OCI-LY7 (cell line): ENCODE results near the gene ATXN1. TPM values are rescaled to one million over a fixed set of nuclear protein-coding genes. Genes with fewer than 3 reads are reported as not detected.

Experiments
- BruUV-seq: library from RNA; stranded (reverse); fragments of 400-500 nt; replicated peaks from 2 replicates; lab custom pipeline; 2021; lab: Mats Ljungman, UMichigan
- CTCF ChIA-PET: fragments of 300-600 bp; sonication (Branson Sonifier 250); formaldehyde crosslinking; loops from one replicate; lab custom pipeline; 2022; ENCODE audit warnings: antibody characterized with exemption; ENCODE audit not compliant: unreplicated experiment; lab: Charles Lee
- POLR2A ChIA-PET: fragments of 300-600 bp; sonication (Branson Sonifier 250); formaldehyde crosslinking; loops from one replicate; lab custom pipeline; 2022; ENCODE audit warnings: antibody characterized with exemption; lab: Charles Lee
- DNase-seq: peaks from one replicate; pipeline ENCODE4 v3.0.0-alpha.2; 2015; ENCODE audit warnings: low spot score
- H2AFZ ChIP-seq: fragments of 200-600 bp; sonication (generic), shearing (Covaris generic); 2 replicates; pipeline ENCODE4 v1.6.1; 2014; ENCODE audit warnings: mild to moderate bottlenecking, antibody characterized with exemption, low read length, moderate library complexity
- H3K27ac ChIP-seq: fragments of 200-600 bp; sonication (generic); 2 replicates; pipeline ENCODE4 v1.5.1; 2014; ENCODE audit warnings: mixed run types, low read depth, mild to moderate bottlenecking, moderate library complexity, low read length, inconsistent platforms; ENCODE audit not compliant: poor library complexity, severe bottlenecking
- H3K36me3 ChIP-seq: fragments of 200-600 bp; sonication (generic); 2 replicates; pipeline ENCODE4 v1.6.1; 2014; ENCODE audit warnings: mild to moderate bottlenecking, antibody characterized with exemption, low read length, moderate library complexity, mixed read lengths; ENCODE audit not compliant: insufficient read depth
- H3K4me1 ChIP-seq: fragments of 200-600 bp; sonication (generic); 2 replicates; pipeline ENCODE4 v1.5.1; 2014; ENCODE audit warnings: mild to moderate bottlenecking, low read length; ENCODE audit not compliant: insufficient read depth, poor library complexity, severe bottlenecking
- H3K4me2 ChIP-seq: fragments of 200-600 bp; sonication (generic); 2 replicates; pipeline ENCODE4 v1.6.1; 2014; ENCODE audit warnings: mild to moderate bottlenecking, low read length
- H3K4me3 ChIP-seq: fragments of 200-600 bp; sonication (generic); 2 replicates; pipeline ENCODE4 v1.5.1; 2014; ENCODE audit warnings: mild to moderate bottlenecking, low read depth, low read length; ENCODE audit not compliant: poor library complexity, severe bottlenecking
- H3K79me2 ChIP-seq: fragments of 200-600 bp; sonication (generic); 2 replicates; pipeline ENCODE4 v1.6.1; 2016; ENCODE audit warnings: low read depth, mild to moderate bottlenecking, low read length, moderate library complexity, mixed read lengths; ENCODE audit not compliant: insufficient read depth
- H3K9me2 ChIP-seq: fragments of 200-600 bp; sonication (generic); 2 replicates; pipeline ENCODE4 v1.6.1; 2016; ENCODE audit warnings: mild to moderate bottlenecking, low read length, mixed read lengths; ENCODE audit not compliant: insufficient read depth
- H3K9me3 ChIP-seq: fragments of 200-600 bp; sonication (generic); 2 replicates; pipeline ENCODE4 v1.6.1; 2014; ENCODE audit warnings: mild to moderate bottlenecking, mixed run types, low read length, mixed read lengths
- H4K20me1 ChIP-seq: fragments of 200-600 bp; sonication (generic); 2 replicates; pipeline ENCODE4 v1.6.1; 2014; ENCODE audit warnings: mild to moderate bottlenecking, antibody characterized with exemption, low read length, moderate library complexity, mixed read lengths; ENCODE audit not compliant: insufficient read depth
- CTCF ChIP-seq: fragments of 200-600 bp; sonication (generic); conservative IDR thresholded peaks from 2 replicates; pipeline ENCODE4 v1.5.1; 2014; ENCODE audit warnings: mild to moderate bottlenecking, antibody characterized with exemption, low read length, moderate library complexity, mixed read lengths
- EZH2phosphoT487 ChIP-seq: fragments of 200-600 bp; sonication (generic); IDR thresholded peaks from 2 replicates; pipeline ENCODE4 v1.6.1; 2018; ENCODE audit warnings: low read depth, borderline replicate concordance, mild to moderate bottlenecking, mixed run types, antibody characterized with exemption, low read length, moderate library complexity, mixed read lengths
- intact Hi-C: fragments of 100-400 bp; cut with micrococcal nuclease; formaldehyde crosslinking; loops from one replicate; pipeline ENCODE4 v1.10.0; 2022; ENCODE audit not compliant: unreplicated experiment
- total RNA-seq, 2 experiments: library from RNA; depleted of rRNA in 1 of 2; stranded (reverse); fragments of >200 nt in 1 of 2; shearing (Covaris generic) in 1 of 2; gene quantifications; 2 replicates each; pipeline ENCODE4 v1.2.3, GENCODE V29; 2014 to 2022

The ATXN1 gene
- total RNA-seq, 2 experiments from 2014 or later = not detected

GRCh38 chr6:16286151-16286522 lies 475.1 kb downstream of the ATXN1 start:
- no peaks in the 10 kb centered on the region for H3K79me2 ChIP-seq
- no peaks in the 10 kb centered on the region for H3K9me2 ChIP-seq
- no peak overlapping the region for H2AFZ ChIP-seq
- ChIA-PET CTCF (no interaction called here), POLR2A (interaction anchor here (0.7 kb wide), 2 partner anchors 13 to 51 kb away, joined by 3 to 4 read pairs; no protein-coding TSS in a partner anchor)
- no peak overlapping the region for H3K4me2 ChIP-seq
- peak; percentile 19 for DNase-seq
- intact Hi-C loops = no loop called here
- no peaks in the 10 kb centered on the region for H3K4me1 ChIP-seq
- no peaks in the 10 kb centered on the region for H4K20me1 ChIP-seq
- no peak overlapping the region for H3K4me3 ChIP-seq
- H3K9me3 ChIP-seq = no peaks in the 10 kb centered on the region
- no TSS peak for BruUV-seq
- TF ChIP-seq EZH2phosphoT487 (no peak), CTCF (peak; percentile 78)
- H3K36me3 ChIP-seq = no peaks in the 10 kb centered on the region
- H3K27ac ChIP-seq = no peak overlapping the region

- H3K36me3 ChIP-seq = no peaks in the 10 kb centered on the region
- no peak overlapping the region for H2AFZ ChIP-seq
- POLR2A ChIA-PET = interaction anchor here (0.7 kb wide), 2 partner anchors 13 to 52 kb away, joined by 3 to 4 read pairs; no protein-coding TSS in a partner anchor
- no peaks in the 10 kb centered on the region for H3K9me3 ChIP-seq
- CTCF ChIA-PET = no interaction called here
- no peak for DNase-seq
- intact Hi-C loops = no loop called here
- no peak overlapping the region for H3K4me2 ChIP-seq
- H3K27ac ChIP-seq = no peak overlapping the region
- TF ChIP-seq CTCF (no peak), EZH2phosphoT487 (no peak)
- H3K4me3 ChIP-seq = no peak overlapping the region
- H3K4me1 ChIP-seq = no peaks in the 10 kb centered on the region
- no peaks in the 10 kb centered on the region for H3K79me2 ChIP-seq
- no TSS peak for BruUV-seq
- no peaks in the 10 kb centered on the region for H4K20me1 ChIP-seq
- H3K9me2 ChIP-seq = no peaks in the 10 kb centered on the region
Observed at GRCh38 chr6:16285467-16286150, 475.7 kb downstream of the ATXN1 start.

- H3K4me1 ChIP-seq = no peaks in the 10 kb centered on the region
- H2AFZ ChIP-seq = no peak overlapping the region
- no peak overlapping the region for H3K4me2 ChIP-seq
- no peak for DNase-seq
- H3K9me3 ChIP-seq = no peaks in the 10 kb centered on the region
- H3K9me2 ChIP-seq = no peaks in the 10 kb centered on the region
- POLR2A ChIA-PET = interaction anchor here (0.6 kb wide), 1 partner anchor 1118 kb away, joined by 5 read pairs; no protein-coding TSS in a partner anchor
- BruUV-seq = no TSS peak
- no peaks in the 10 kb centered on the region for H3K36me3 ChIP-seq
- H3K27ac ChIP-seq = no peak overlapping the region
- TF ChIP-seq EZH2phosphoT487 (no peak), CTCF (no peak)
- CTCF ChIA-PET = no interaction called here
- intact Hi-C loops = no loop called here
- no peak overlapping the region for H3K4me3 ChIP-seq
- no peaks in the 10 kb centered on the region for H3K79me2 ChIP-seq
- H4K20me1 ChIP-seq = no peaks in the 10 kb centered on the region
Observed at GRCh38 chr6:16284472-16284871, 476.8 kb downstream of the ATXN1 start.
